ENCODE data around the gene PPP4R3B.

- TF ChIP-seq CTCF (IDR thresholded peaks at IDR 0.05 in 2 of 3, conservative IDR thresholded peaks at IDR 0.05 in 1 of 3; ENCODE audit: borderline replicate concordance in 1 of 3, insufficient read depth in 1 of 3, low read depth in 2 of 3, low read length in 2 of 3) = no peak
- no peak for TF ChIP-seq JUND (IDR thresholded peaks at IDR 0.05)
- no peak for TF ChIP-seq RAD21 (IDR thresholded peaks at IDR 0.05; ENCODE audit: low read depth)
- no peak for TF ChIP-seq POLR2AphosphoS5 (IDR thresholded peaks at IDR 0.05; ENCODE audit: low read depth, low read length)
- no peak for TF ChIP-seq EGR1 (IDR thresholded peaks at IDR 0.05; ENCODE audit: low read depth)
- TF ChIP-seq FOSL1 (IDR thresholded peaks at IDR 0.05; ENCODE audit: low read depth) = no peak
- TF ChIP-seq EZH2phosphoT487 (IDR thresholded peaks at IDR 0.05; ENCODE audit: borderline replicate concordance) = no peak
- no peak for TF ChIP-seq SP1 (IDR thresholded peaks at IDR 0.05; ENCODE audit: low read depth)
- no peak for TF ChIP-seq POLR2A (IDR thresholded peaks at IDR 0.05; ENCODE audit: borderline replicate concordance, extremely low read depth, insufficient read depth, insufficient read length)
- no peak for TF ChIP-seq EZH2 (IDR thresholded peaks at IDR 0.05)
- TF ChIP-seq ZNF274 (IDR thresholded peaks at IDR 0.05; ENCODE audit: low read depth, low read length) = no peak
- no peak for TF ChIP-seq YY1 (IDR thresholded peaks at IDR 0.05; ENCODE audit: extremely low read depth, insufficient replicate concordance, low read depth, low read length)
Measured at GRCh38 chr2:55519938-55520885, 97.2 kb downstream of the PPP4R3B start.

Measured in HCT116 (cell line).